ENCODE results near the gene MUC15.

The MUC15 gene

DNA sequence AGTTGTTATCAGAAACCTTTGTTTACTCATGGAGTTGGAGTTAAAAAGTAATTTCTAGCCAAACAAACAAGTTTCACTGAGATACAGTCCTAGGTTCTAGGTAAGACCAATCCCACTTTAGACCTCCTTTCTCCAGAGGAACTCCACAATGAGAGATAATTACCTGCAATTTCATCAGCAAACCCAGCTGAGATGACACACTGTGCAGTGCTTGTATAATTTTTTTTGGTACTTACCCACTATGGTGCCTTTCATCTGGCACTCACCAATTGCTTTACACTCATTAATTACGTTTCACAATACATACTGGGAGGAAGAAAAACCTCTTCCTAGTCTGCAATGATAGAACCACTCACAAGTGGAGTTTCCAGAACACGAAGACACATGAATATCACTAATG is 1.8 kb upstream of the MUC15 start:
- no peak for DNase-seq

GRCh38 chr11:26572770-26573402 is 823 bp upstream of the MUC15 start:
- peak; percentile 14 for DNase-seq

- no peak for DNase-seq
Measured at GRCh38 chr11:26569646-26570045, 2.4 kb downstream of the MUC15 start.

DNA sequence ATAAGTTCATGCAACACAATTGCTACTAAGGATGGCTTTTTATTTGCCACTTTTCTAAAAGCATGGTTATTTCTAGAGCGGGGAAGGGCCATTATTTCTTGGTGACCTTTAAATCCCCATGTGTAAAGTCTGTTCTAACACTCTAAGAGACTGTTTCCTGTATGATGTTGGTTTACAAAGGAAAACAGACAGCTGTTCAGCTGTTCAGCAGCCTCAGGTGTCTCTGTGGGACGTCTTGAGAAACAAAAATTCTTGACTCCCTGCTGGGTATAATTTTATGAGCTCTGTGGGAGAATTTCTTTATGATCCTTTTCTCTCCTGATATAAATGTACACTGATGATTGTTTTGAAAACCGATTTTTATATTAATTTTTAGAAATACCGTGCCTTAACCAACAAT is 13.9 kb downstream of the MUC15 start:
- DNase-seq = no peak

GRCh38 chr11:26557666-26558065 is 14.4 kb downstream of the MUC15 start:
- DNase-seq = no peak

DNA sequence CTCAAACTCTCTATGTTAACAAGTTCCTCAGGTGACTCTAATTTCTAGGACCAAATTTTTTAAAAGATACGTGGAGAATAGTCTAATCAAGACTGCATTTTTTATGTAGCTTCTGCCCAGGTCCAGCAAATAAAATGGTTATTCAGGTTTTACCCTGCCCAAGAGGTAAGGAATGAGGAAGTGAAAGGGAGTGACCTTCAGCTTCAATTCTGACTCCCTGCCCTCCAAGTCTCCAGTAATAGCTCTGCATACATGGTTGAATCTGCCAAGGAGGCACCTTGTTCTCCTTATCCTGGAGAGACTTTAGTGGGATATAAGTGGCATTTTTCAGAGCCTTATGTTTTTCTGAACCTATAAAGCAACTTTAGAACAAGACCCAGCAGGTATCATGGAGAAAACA is 15.5 kb downstream of the MUC15 start:
- no peak for DNase-seq

DNA sequence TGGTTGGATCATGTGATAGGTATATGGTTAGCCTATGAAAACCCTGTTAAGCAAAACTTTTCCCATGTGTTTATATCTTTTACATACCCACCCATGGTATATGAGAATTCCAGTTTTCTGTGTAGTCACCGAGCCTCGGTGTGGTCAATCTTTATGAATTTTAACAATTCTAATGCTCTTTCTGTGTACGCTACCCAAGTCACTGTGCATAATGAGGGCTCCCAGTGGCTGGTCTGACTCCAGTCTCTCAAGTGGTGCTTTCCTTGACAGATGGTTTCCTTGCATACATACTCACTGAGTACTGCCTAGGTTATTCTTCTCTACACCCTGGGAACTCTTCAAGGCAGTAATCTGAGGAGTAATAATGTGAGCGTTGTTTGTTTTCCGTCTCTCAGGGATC is 17.6 kb downstream of the MUC15 start:
- DNase-seq = no peak

- DNase-seq = no peak
Measured at GRCh38 chr11:26553182-26553581, 18.9 kb downstream of the MUC15 start.

DNA sequence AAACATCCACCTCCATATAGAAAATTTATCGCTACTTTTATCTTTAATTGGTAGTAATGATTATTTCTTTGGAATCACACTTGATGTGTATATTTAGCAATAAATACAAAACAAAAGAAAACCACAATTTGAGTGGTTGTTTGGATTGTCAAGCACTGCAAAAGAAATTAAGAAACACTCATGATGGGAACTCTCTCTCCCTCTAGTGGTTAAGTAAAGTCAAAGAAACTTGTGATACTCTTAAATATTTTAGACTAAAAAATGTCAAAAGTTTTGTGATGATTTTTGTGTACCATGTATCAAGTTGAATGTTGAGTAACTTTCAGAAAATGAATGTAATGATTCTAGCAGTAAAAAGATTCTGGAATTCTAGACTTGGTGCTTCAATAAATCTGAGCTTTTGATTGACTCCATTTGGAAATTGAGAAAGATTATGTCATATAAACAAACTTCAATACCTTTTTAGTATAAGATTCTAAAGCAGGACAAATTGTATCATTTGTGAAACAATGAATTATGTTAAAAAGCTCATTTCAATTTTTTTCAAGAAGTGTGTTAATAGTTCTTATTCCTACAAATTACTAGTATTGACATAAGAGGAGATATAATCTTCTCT is 20.8 kb downstream of the MUC15 start:
- no peak for DNase-seq

GRCh38 chr11:26550022-26550421 is 22.0 kb downstream of the MUC15 start:
- no peak for DNase-seq

DNA sequence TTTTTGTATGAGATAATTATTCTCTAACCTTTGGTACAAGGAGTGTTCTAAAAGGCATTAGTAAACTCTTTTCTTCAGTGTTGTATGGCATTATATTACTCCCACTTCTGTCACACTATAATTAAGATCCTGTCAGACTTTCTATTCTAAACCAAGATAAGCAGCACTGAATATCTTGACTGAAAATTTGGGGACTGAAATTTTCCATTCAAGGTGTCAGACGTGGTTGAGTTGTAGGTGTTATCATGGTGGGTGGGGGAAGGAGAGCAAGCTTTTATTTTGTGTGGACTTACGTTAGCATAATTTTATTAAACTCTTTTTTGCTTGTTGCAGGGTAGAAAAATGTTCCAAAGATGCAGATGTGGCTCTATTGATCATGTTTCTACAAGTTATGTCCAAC is 22.9 kb downstream of the MUC15 start:
- DNase-seq = no peak

DNA sequence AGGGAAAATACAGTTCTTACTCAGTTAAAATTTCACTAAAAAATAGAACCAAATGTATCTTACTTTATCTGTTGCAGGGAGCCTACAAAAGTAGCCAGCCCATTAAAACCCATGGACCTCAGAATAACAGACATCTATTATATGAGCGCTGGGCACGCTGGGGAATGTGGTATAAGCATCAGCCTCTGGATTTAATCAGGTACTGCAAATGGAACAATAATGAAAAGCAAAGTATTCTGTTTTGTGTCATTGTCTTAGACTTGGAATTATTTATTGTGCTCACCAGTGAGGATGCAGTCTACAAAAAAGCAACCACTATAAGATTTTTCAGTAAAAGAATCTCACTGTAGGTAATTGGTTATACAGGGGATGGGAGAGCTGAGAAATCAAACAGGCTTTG is 30.2 kb downstream of the MUC15 start:
- DNase-seq = no peak

DNA sequence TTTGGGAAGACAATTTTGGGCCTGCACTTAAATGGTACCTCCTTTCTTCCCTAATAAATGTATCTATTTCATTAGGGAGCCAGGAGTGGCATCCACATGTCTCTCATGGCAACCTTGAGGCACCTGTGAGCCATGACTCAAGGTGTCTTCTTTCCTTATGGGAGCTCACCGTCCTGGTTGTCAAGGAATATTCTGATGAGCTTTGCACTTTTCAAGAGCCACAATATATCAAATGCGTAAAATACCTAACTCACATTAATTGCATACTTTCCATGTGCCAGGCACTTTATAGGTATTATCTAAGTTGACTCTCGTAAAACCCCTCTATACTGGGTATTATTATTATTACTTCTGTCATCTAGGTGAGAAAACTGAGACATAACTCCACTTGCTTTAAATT is 32.5 kb downstream of the MUC15 start:
- no peak for DNase-seq

DNA sequence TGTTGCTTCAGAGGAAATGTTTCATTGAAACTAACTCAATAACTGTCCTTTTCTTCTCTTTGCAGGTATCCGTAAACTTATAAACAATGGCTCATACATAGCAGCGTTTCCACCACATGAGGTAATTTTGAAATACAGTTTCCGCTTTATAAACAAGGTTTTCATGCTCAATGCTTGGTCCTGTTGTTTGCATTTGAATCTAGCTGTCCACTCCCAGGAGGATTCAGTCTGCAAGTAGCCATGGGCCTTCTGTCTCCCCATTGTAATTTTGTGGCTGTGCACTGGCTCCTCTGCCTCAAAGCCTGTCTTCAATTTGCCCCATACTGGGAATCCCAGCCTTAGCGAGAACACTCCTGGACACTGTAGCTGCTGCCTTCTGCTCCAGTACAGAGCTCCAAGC is 34.7 kb downstream of the MUC15 start:
- DNase-seq = no peak

DNA sequence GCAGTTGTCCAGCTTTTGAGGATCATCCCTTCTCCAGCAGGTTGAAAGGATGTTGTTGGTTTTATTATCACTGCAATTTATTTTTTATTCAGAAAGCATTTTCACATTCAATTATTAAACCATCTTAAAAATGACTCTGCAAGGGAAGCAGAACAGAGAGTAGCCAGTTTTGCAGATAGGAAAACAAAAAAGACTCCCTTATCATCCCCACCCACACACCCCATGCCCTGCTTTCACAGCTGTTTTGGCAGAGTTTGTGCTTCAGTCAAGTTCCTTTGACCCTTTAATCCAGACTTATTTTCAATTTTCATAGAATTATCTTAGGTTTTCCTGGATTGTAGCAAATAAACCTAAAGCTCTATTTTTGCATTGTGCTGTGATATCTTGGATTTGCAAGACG is 44.4 kb downstream of the MUC15 start:
- no peak for DNase-seq

DNA sequence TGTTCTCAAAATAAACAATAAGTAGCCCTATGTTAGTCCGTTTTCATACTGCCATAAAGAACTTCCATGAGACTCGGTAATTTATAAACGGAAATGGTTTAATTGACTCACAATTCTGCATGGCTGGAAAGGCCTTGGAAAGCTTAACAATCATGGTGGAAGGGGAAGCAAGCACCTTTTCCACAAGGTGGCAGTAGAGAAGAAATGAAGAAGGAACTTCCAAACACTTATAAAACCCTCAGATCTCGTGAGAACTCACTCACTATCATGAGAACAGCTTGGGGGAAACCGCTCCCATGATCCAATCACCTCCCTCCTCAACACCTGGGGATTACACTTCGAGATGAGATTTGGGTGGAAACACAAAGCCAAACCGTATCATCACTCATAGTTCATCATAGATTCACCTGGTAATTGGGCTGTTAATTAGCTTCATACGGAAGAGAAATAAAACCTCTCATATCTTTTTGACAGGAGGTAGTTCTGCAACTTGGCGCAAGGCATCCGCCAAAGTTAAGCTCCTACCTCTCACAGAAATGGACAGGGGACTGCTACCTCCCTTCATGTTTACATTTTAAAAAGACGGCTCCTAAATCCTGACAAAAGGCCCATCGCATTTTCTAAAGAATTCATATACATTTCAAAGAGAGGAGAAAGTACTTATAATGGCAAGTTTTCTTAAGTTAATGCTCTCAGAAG is 49.0 kb downstream of the MUC15 start:
- peak; percentile 20 for DNase-seq

GRCh38 chr11:26519469-26519868 is 52.6 kb downstream of the MUC15 start:
- no peak for DNase-seq

- no peak for DNase-seq
Measured at GRCh38 chr11:26512196-26512595, 59.9 kb downstream of the MUC15 start.

GRCh38 chr11:26510756-26511155 is 61.3 kb downstream of the MUC15 start:
- no peak for DNase-seq

DNA sequence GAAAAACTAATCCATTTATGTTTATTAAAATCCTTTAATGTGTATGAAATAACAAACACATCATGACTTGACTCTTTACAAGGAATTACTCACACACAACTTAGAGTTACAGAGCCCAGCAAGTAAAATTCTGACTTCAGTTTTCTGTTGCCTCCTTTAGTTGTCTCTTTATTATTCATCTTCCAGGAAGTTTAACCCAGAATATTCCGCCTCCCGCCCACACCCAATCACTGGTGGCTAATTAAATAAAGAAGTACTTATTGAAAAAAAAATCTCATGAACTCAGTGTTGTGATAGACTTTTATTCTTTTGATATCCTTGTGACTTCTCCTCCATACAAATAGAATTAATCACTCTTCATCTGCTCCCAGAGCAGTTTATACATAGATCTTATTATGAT is 61.9 kb downstream of the MUC15 start:
- no peak for DNase-seq
